ENCODE data around the gene MME.

GRCh38 chr3:155232605-155233004, 152.5 kb downstream of the MME start:
- TF ChIP-seq CTCF (IDR thresholded peaks at IDR 0.05; ENCODE audit: low read depth, low read length) (no peak), EZH2phosphoT487 (IDR thresholded peaks at IDR 0.05; ENCODE audit: low read depth) (no peak)
